Esophagus muscularis mucosa (tissue), 4 donors: ENCODE results near the gene C17orf78. TPM values are rescaled to one million over a fixed set of nuclear protein-coding genes. Genes with fewer than 3 reads are reported as not detected.
"Not testable (repeated sequence)": the region's sequence is repeated elsewhere in the genome, so short reads cannot be mapped to it uniquely, and the experiment has no call there.

ENCODE experiments used
- DNase-seq: peaks from one replicate; pipeline ENCODE4 v3.0.0-alpha.2; 2017; ENCODE audit errors: extremely low spot score
- H3K27ac ChIP-seq, 4 donors: fragments of 200-600 bp; sonication (generic); replicated peaks in 1 of 4; 1 replicate in 3 of 4; 2 replicates in 1 of 4; pipeline ENCODE4 v1.5.1; 2016 to 2019; ENCODE audit warnings: mild to moderate bottlenecking in 1 of 4
- H3K27me3 ChIP-seq, 4 donors: fragments of 200-600 bp; sonication (generic); one replicate each; pipeline versions ENCODE4 v1.5.1 to v1.6.0; 2016 to 2019
- H3K36me3 ChIP-seq, 4 donors: fragments of 200-600 bp; sonication (generic); one replicate each; pipeline ENCODE4 v1.5.1; 2016 to 2019
- H3K4me1 ChIP-seq, 4 donors: fragments of 200-600 bp; sonication (generic); one replicate each; pipeline ENCODE4 v1.5.1; 2016 to 2019
- H3K4me3 ChIP-seq, 4 donors: fragments of 200-600 bp; sonication (generic); 1 replicate in 2 of 4; 2 replicates in 2 of 4; pipeline ENCODE4 v1.5.1; 2016 to 2019; ENCODE audit warnings: mild to moderate bottlenecking in 4 of 4, moderate library complexity in 1 of 4
- H3K9me3 ChIP-seq, 4 donors: fragments of 200-600 bp; sonication (generic); 1 replicate in 3 of 4; 2 replicates in 1 of 4; pipeline ENCODE4 v1.5.1; 2016 to 2019
- CTCF ChIP-seq, 3 experiments: fragments of 200-600 bp in 2 of 3; fragments of 450-650 bp in 1 of 3; sonication (generic) in 2 of 3; IDR thresholded peaks; one replicate each; pipeline ENCODE4 v1.5.1; 2017 to 2019; ENCODE audit warnings: antibody characterized with exemption in 3 of 3, mild to moderate bottlenecking in 2 of 3, moderate library complexity in 1 of 3
- EP300 ChIP-seq: sonication (generic); formaldehyde crosslinking; IDR thresholded peaks from one replicate; pipeline ENCODE4 v1.6.1; 2017; ENCODE audit warnings: antibody characterized with exemption
- POLR2A ChIP-seq: fragments of 450-650 bp; IDR thresholded peaks from one replicate; pipeline ENCODE4 v1.6.1; 2017; ENCODE audit warnings: antibody characterized with exemption, moderate library complexity, mild to moderate bottlenecking, low read depth
- POLR2AphosphoS5 ChIP-seq, 2 donors: sonication (generic); formaldehyde crosslinking; IDR thresholded peaks; one replicate each; pipeline ENCODE4 v1.6.1; 2017; ENCODE audit warnings: antibody characterized with exemption in 2 of 2
- WGBS: methylation state at CpG from one replicate; pipeline ENCODE4 v1.1.5; 2018; 5-methylcytosine and 5-hydroxymethylcytosine counted together
- intact Hi-C: fragments of 100-400 bp; cut with DNase I; formaldehyde crosslinking; loops from one replicate; pipeline ENCODE4 v1.15.1; 2023
- total RNA-seq, 4 donors: library from RNA; depleted of rRNA; stranded (reverse); fragments of >200 nt; gene quantifications; one replicate each; pipeline versions ENCODE4 v1.1.0 to v1.2.1, GENCODE V29; 2016

Gene C17orf78
- total RNA-seq, 4 donors from 2014 or later: not detected

GRCh38 chr17:37392024-37392590 lies 16.3 kb downstream of the C17orf78 start:
- TF ChIP-seq POLR2A (no peak), POLR2AphosphoS5 (IDR thresholded peaks at IDR 0.05) (peak in 1 of 2 donors; percentile 14)
- Histone ChIP-seq H3K4me3 (no peak overlapping the region), H3K36me3 (peaks cover 0 to 3% (median 0%) of the 10 kb centered on the region in 4 donors), H3K27ac (no peak overlapping the region), H3K9me3 (no peaks in the 10 kb centered on the region), H3K4me1 (peaks cover 0 to 8% (median 0%) of the 10 kb centered on the region in 4 donors), H3K27me3 (no peaks in the 10 kb centered on the region)
- intact Hi-C loops: no loop called here
- DNase-seq: no peak
- WGBS: 57% methylated on average over 3 of the region's 3 CpGs

- TF ChIP-seq CTCF (IDR thresholded peaks at IDR 0.05): no peak
- no peak for TF ChIP-seq POLR2AphosphoS5 (IDR thresholded peaks at IDR 0.05)
- no peak for TF ChIP-seq POLR2A
- TF ChIP-seq EP300: no peak
- Histone ChIP-seq H3K9me3 (no peaks in the 10 kb centered on the region), H3K27me3 (no peaks in the 10 kb centered on the region), H3K4me3 (no peak overlapping the region), H3K36me3 (no peaks in the 10 kb centered on the region), H3K27ac (no peak overlapping the region), H3K4me1 (peaks cover 0 to 8% (median 4%) of the 10 kb centered on the region in 4 donors)
- no peak for DNase-seq
- intact Hi-C loops: no loop called here
- 97% methylated on average over 7 of the region's 7 CpGs for WGBS
Observed at GRCh38 chr17:37393352-37393751, 17.6 kb downstream of the C17orf78 start.

GRCh38 chr17:37399265-37399803 lies 23.5 kb downstream of the C17orf78 start:
- intact Hi-C loops: no loop called here
- TF ChIP-seq EP300 (no peak), CTCF (IDR thresholded peaks at IDR 0.05) (no peak), POLR2AphosphoS5 (IDR thresholded peaks at IDR 0.05) (no peak), POLR2A (no peak)
- Histone ChIP-seq H3K27ac (no peak overlapping the region), H3K27me3 (no peaks in the 10 kb centered on the region), H3K4me3 (no peak overlapping the region), H3K36me3 (no peaks in the 10 kb centered on the region), H3K4me1 (peaks cover 0 to 8% (median 2%) of the 10 kb centered on the region in 4 donors), H3K9me3 (no peaks in the 10 kb centered on the region)
- DNase-seq: no peak
- WGBS: 80% methylated on average over 5 of the region's 5 CpGs

- no peak for DNase-seq
- intact Hi-C loops: no loop called here
Observed at GRCh38 chr17:37400505-37400904, 24.7 kb downstream of the C17orf78 start.

GRCh38 chr17:37405522-37405921 lies 29.7 kb downstream of the C17orf78 start:
- WGBS: 61% methylated on average over 14 of the region's 14 CpGs
- Histone ChIP-seq H3K4me1 (peaks cover 14 to 33% (median 30%) of the 10 kb centered on the region in 4 donors), H3K27ac (peak overlapping the region; percentile 91 to 95 (median 94)), H3K4me3 (peak overlapping the region; percentile 81 to 94 (median 88))
- DNase-seq, H3K9me3 ChIP-seq, H3K36me3 ChIP-seq, H3K27me3 ChIP-seq: not testable (repeated sequence)
- intact Hi-C loops: loop anchor here (5.0 kb wide), 2 partner anchors 48 to 82 kb away; partner anchors contain the start of gene DUSP14

More at GRCh38 chr17:37400505-37400904, 24.7 kb downstream of the C17orf78 start:
- no peak for TF ChIP-seq POLR2A
- TF ChIP-seq POLR2AphosphoS5 (IDR thresholded peaks at IDR 0.05): no peak
- no peak for TF ChIP-seq EP300
- TF ChIP-seq CTCF (IDR thresholded peaks at IDR 0.05): no peak
- no peaks in the 10 kb centered on the region for H3K36me3 ChIP-seq
- no peak overlapping the region for H3K27ac ChIP-seq
- peaks cover 3 to 18% (median 13%) of the 10 kb centered on the region in 4 donors for H3K4me1 ChIP-seq
- no peaks in the 10 kb centered on the region for H3K9me3 ChIP-seq
- H3K27me3 ChIP-seq: no peaks in the 10 kb centered on the region
- no peak overlapping the region for H3K4me3 ChIP-seq
